Stimulated activated CD8-positive, alpha-beta memory T cell treated with anti-CD3 and anti-CD28 coated beads, Interleukin-2, amount 100 ng/mL, for 48 hours (primary cell): ENCODE results near the gene CELA3A.
"Not testable (repeated sequence)": the region's sequence is repeated elsewhere in the genome, so short reads cannot be mapped to it uniquely, and the experiment has no call there.

Experiments used
- DNase-seq, 2 donors: peaks; one replicate each; pipeline ENCODE4 v3.0.0-alpha.2; 2020; ENCODE audit warnings: low read depth in 2 of 2

CELA3A gene

GRCh38 chr1:21981253-21981652 is 20.2 kb upstream of the CELA3A start:
- not testable (repeated sequence) for DNase-seq

GRCh38 chr1:21982122-21982521 is 19.3 kb upstream of the CELA3A start:
- not testable (repeated sequence) for DNase-seq

GRCh38 chr1:21983539-21983938 is 17.9 kb upstream of the CELA3A start:
- DNase-seq, result not testable (repeated sequence)

- DNase-seq, result not testable (repeated sequence)
Measured at GRCh38 chr1:21985893-21986292, 15.6 kb upstream of the CELA3A start.

- not testable (repeated sequence) for DNase-seq
Measured at GRCh38 chr1:21986386-21986785, 15.1 kb upstream of the CELA3A start.

GRCh38 chr1:21989672-21990393 is 11.6 kb upstream of the CELA3A start:
- DNase-seq, result not testable (repeated sequence)

- not testable (repeated sequence) for DNase-seq
Measured at GRCh38 chr1:21992186-21992585, 9.3 kb upstream of the CELA3A start.

- DNase-seq, result not testable (repeated sequence)
Measured at GRCh38 chr1:21994716-21995115, 6.7 kb upstream of the CELA3A start.

GRCh38 chr1:21996663-21996970 is 4.8 kb upstream of the CELA3A start:
- not testable (repeated sequence) for DNase-seq

GRCh38 chr1:21997891-21998623 is 3.4 kb upstream of the CELA3A start:
- DNase-seq, result not testable (repeated sequence)

- DNase-seq, result not testable (repeated sequence)
Measured at GRCh38 chr1:21998624-21999294, 2.7 kb upstream of the CELA3A start.

- not testable (repeated sequence) for DNase-seq
Measured at GRCh38 chr1:21999645-22000044, 1.8 kb upstream of the CELA3A start.

- DNase-seq, result not testable (repeated sequence)
Measured at GRCh38 chr1:22002461-22002860, 1.0 kb downstream of the CELA3A start.

- not testable (repeated sequence) for DNase-seq
Measured at GRCh38 chr1:22002875-22003274, 1.4 kb downstream of the CELA3A start.

GRCh38 chr1:22003959-22004358 is 2.5 kb downstream of the CELA3A start:
- not testable (repeated sequence) for DNase-seq

- DNase-seq, result not testable (repeated sequence)
Measured at GRCh38 chr1:22005261-22006149, 4.0 kb downstream of the CELA3A start.

GRCh38 chr1:22006736-22007135 is 5.3 kb downstream of the CELA3A start:
- DNase-seq, result not testable (repeated sequence)

- DNase-seq, result not testable (repeated sequence)
Measured at GRCh38 chr1:22007262-22007661, 5.8 kb downstream of the CELA3A start.

- DNase-seq, result not testable (repeated sequence)
Measured at GRCh38 chr1:22009566-22009965, 8.1 kb downstream of the CELA3A start.

GRCh38 chr1:22012752-22013151 is 11.3 kb downstream of the CELA3A start:
- DNase-seq, result not testable (repeated sequence)

- DNase-seq, result not testable (repeated sequence)
Measured at GRCh38 chr1:22014575-22015206, 13.2 kb downstream of the CELA3A start.
